Measurements from ENCODE around the gene SERPINE1.

The SERPINE1 gene

GRCh38 chr7:101094376-101094775 lies 32.5 kb upstream of the SERPINE1 start:
- no peak overlapping the region for H3K4me3 ChIP-seq (replicated peaks; ENCODE audit: low read depth, low read length)
- H3K36me3 ChIP-seq (ENCODE audit: control insufficient read depth, insufficient read depth, low read length) = peaks cover 2% of the 10 kb centered on the region
- no peak for TF ChIP-seq CTCF (IDR thresholded peaks at IDR 0.05; ENCODE audit: insufficient read depth, low read length, poor library complexity, severe bottlenecking)
- no peak for DNase-seq (ENCODE audit: extremely low read depth, insufficient read length)
- no peaks in the 10 kb centered on the region for H3K27me3 ChIP-seq (replicated peaks; ENCODE audit: control insufficient read depth, insufficient read depth, low read length)

- TF ChIP-seq CTCF (IDR thresholded peaks at IDR 0.05; ENCODE audit: insufficient read depth, low read length, poor library complexity, severe bottlenecking) = peak; percentile 50
- DNase-seq (ENCODE audit: extremely low read depth, insufficient read length) = no peak
- H3K27me3 ChIP-seq (replicated peaks; ENCODE audit: control insufficient read depth, insufficient read depth, low read length) = no peaks in the 10 kb centered on the region
- H3K4me3 ChIP-seq (replicated peaks; ENCODE audit: low read depth, low read length) = no peak overlapping the region
- H3K36me3 ChIP-seq (ENCODE audit: control insufficient read depth, insufficient read depth, low read length) = no peaks in the 10 kb centered on the region; the same call in none of the 2 replicates
Measured at GRCh38 chr7:101094791-101095375, 32.0 kb upstream of the SERPINE1 start.

- no peak for DNase-seq (ENCODE audit: extremely low read depth, insufficient read length)
- no peak for TF ChIP-seq CTCF (IDR thresholded peaks at IDR 0.05; ENCODE audit: insufficient read depth, low read length, poor library complexity, severe bottlenecking)
- Histone ChIP-seq H3K4me3 (replicated peaks; ENCODE audit: low read depth, low read length) (no peak overlapping the region), H3K27me3 (replicated peaks; ENCODE audit: control insufficient read depth, insufficient read depth, low read length) (no peaks in the 10 kb centered on the region), H3K36me3 (ENCODE audit: control insufficient read depth, insufficient read depth, low read length) (no peaks in the 10 kb centered on the region)
Measured at GRCh38 chr7:101096331-101096956, 30.5 kb upstream of the SERPINE1 start.

- Histone ChIP-seq H3K36me3 (ENCODE audit: control insufficient read depth, insufficient read depth, low read length) (no peaks in the 10 kb centered on the region), H3K27me3 (replicated peaks; ENCODE audit: control insufficient read depth, insufficient read depth, low read length) (no peaks in the 10 kb centered on the region), H3K4me3 (replicated peaks; ENCODE audit: low read depth, low read length) (no peak overlapping the region)
- TF ChIP-seq CTCF (IDR thresholded peaks at IDR 0.05; ENCODE audit: insufficient read depth, low read length, poor library complexity, severe bottlenecking) = no peak
- DNase-seq (ENCODE audit: extremely low read depth, insufficient read length) = no peak
Measured at GRCh38 chr7:101096957-101097347, 30.0 kb upstream of the SERPINE1 start.

GRCh38 chr7:101097561-101097960 lies 29.3 kb upstream of the SERPINE1 start:
- no peak overlapping the region for H3K4me3 ChIP-seq (replicated peaks; ENCODE audit: low read depth, low read length)
- no peak for TF ChIP-seq CTCF (IDR thresholded peaks at IDR 0.05; ENCODE audit: insufficient read depth, low read length, poor library complexity, severe bottlenecking)
- DNase-seq (ENCODE audit: extremely low read depth, insufficient read length) = no peak
- H3K36me3 ChIP-seq (ENCODE audit: control insufficient read depth, insufficient read depth, low read length) = no peaks in the 10 kb centered on the region
- no peaks in the 10 kb centered on the region for H3K27me3 ChIP-seq (replicated peaks; ENCODE audit: control insufficient read depth, insufficient read depth, low read length)
